Fibroblast of the aortic adventitia (primary cell): ENCODE measurements around the gene PHOX2A. TPM values are rescaled to one million over a fixed set of nuclear protein-coding genes. Genes with fewer than 3 reads are reported as not detected.

Source experiments
- DNase-seq: peaks from one replicate; pipeline ENCODE4 v3.0.0-alpha.2; 2010; ENCODE audit warnings: low read depth
- H3K4me3 ChIP-seq: 2 replicates; pipeline ENCODE4 v1.5.1; 2011; ENCODE audit warnings: low read depth, mild to moderate bottlenecking, control low read depth, low read length, moderate library complexity
- total RNA-seq: library from RNA; depleted of rRNA; stranded (reverse); fragments of >200 nt; gene quantifications from 2 replicates; pipeline ENCODE4 v1.2.3, GENCODE V29; 2012; ENCODE audit warnings: low replicate concordance
- TF ChIP-seq, protein P1 (sequence below): IDR thresholded peaks from 2 replicates; pipeline ENCODE4 v1.5.1; 2011; ENCODE audit warnings: mild to moderate bottlenecking, low read length, control low read depth, inconsistent platforms; ENCODE audit not compliant: insufficient read depth

Gene PHOX2A
- total RNA-seq, 1 donor, result not detected

DNA sequence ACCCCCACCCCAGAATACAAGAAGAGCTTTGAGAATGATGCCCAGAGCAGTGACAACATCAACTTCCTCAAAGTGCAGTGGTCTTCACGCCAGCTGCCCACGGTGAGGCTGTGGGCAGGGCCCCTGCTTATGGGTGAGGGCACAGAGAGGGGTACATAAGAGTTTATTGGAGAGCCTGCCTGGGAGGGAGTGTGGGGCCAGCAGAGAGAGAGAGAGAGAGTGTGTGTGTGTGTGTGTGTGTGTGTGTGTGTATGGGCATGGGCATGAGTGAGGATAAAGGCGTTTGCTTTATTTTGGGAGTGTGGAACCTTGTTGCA, 9.5 kb downstream of the PHOX2A start:
- TF ChIP-seq, protein P1, sequence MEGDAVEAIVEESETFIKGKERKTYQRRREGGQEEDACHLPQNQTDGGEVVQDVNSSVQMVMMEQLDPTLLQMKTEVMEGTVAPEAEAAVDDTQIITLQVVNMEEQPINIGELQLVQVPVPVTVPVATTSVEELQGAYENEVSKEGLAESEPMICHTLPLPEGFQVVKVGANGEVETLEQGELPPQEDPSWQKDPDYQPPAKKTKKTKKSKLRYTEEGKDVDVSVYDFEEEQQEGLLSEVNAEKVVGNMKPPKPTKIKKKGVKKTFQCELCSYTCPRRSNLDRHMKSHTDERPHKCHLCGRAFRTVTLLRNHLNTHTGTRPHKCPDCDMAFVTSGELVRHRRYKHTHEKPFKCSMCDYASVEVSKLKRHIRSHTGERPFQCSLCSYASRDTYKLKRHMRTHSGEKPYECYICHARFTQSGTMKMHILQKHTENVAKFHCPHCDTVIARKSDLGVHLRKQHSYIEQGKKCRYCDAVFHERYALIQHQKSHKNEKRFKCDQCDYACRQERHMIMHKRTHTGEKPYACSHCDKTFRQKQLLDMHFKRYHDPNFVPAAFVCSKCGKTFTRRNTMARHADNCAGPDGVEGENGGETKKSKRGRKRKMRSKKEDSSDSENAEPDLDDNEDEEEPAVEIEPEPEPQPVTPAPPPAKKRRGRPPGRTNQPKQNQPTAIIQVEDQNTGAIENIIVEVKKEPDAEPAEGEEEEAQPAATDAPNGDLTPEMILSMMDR, result no peak
- no peak overlapping the region for H3K4me3 ChIP-seq
- no peak for DNase-seq

DNA sequence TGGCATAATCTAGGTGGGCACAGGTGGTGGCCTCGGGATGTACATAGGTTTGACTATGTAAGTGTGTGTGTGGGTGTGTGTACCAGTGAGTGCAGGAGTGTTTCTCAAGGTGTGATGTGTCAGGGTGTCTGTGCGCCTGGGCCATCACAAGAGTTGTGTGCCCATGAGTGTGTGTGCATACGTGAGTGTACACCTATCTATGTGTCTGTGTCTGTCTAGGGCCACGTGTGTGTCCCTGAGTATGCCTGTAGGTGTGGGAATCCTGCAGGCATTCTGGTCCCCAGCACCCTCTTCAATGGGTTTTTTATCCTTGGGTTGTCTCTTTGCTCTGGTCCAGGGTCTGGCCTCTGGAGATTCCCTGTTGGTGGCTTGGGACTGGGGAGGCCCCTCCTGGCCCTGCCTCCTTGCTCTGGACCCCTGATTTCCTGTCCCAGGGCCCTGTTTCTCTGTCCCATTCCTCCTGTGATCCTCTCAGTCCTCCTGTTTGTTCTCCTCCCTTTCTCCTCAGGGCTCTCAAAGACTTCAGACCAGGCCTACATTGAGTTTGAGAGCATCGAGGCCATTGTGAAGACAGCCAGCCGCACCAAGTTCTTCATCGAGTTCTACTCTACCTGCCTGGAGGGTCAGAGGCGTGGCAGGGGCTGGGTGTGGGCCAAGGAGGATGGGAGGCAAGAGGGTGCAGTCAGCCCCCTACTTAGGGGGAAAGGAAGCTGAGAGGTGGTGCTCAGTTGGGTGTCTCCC, 10.0 kb downstream of the PHOX2A start:
- no peak overlapping the region for H3K4me3 ChIP-seq
- TF ChIP-seq, protein P1, result no peak
- DNase-seq, result no peak

DNA sequence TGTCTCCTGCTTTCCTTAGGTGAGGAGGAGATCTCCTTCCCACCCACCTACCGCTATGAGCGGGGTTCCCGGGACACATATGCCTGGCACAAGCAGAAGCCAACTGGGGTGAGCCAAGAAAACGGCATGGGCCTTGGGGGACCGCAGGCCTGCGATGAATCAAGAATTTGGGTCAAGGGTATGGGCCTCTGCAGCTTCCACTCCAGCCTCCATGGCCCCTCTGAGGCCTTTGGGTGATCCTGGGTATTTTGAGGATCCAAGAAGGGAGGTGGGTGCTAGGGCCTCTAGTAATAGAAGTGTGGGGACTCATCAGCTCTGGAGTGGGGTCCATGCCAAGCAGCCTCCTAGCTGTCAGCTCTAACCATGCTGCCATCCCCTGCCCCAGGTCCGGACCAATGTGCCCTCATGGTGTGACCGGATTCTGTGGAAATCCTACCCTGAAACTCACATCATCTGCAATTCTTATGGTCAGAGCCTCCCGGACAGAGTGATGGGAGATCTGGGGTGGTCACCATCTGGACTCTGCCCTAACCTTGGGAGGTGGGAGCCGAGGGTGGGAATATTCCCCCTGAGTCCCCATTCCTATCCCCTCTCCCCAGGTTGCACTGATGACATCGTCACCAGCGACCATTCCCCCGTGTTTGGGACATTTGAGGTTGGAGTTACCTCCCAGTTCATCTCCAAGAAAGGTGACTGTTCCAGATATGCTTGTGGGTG, 10.8 kb downstream of the PHOX2A start:
- no peak overlapping the region for H3K4me3 ChIP-seq
- no peak for DNase-seq

DNA sequence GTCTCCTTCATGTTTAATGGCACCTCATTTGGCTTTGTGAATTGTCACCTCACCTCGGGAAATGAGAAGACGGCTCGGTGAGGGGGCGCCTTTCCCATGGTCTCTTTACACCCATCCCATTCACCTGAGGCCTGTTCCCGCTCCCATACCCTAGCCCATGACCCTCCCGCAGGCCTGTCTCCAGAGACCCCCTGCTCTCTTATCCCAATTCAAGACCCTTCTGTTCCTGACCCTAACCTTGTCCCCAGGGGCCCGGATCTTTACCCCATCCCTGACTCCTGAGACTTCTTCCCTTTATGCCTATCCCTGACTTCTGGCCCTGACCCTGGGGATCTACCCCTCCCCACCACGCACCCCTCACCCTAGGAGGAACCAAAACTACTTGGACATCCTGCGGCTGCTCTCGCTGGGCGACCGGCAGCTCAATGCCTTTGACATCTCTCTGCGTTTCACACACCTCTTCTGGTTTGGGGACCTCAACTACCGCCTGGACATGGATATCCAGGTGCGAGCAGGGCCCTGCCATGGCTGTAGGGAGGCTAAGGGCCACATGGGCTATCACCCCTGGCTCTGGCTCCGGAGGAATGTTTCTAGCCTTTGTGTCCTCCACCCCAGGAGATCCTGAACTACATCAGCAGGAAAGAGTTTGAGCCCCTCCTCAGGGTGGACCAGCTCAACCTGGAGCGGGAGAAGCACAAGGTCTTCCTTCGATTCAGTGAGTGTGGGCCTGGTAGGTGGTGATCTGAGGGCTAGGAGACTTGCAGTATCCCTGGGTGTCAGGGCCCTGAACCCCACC, 11.5 kb downstream of the PHOX2A start:
- H3K4me3 ChIP-seq, result no peak overlapping the region
- TF ChIP-seq, protein P1, result no peak
- DNase-seq, result no peak

More for the DNA sequence above, 10.8 kb downstream of the PHOX2A start:
- TF ChIP-seq, protein P1, result no peak

DNA sequence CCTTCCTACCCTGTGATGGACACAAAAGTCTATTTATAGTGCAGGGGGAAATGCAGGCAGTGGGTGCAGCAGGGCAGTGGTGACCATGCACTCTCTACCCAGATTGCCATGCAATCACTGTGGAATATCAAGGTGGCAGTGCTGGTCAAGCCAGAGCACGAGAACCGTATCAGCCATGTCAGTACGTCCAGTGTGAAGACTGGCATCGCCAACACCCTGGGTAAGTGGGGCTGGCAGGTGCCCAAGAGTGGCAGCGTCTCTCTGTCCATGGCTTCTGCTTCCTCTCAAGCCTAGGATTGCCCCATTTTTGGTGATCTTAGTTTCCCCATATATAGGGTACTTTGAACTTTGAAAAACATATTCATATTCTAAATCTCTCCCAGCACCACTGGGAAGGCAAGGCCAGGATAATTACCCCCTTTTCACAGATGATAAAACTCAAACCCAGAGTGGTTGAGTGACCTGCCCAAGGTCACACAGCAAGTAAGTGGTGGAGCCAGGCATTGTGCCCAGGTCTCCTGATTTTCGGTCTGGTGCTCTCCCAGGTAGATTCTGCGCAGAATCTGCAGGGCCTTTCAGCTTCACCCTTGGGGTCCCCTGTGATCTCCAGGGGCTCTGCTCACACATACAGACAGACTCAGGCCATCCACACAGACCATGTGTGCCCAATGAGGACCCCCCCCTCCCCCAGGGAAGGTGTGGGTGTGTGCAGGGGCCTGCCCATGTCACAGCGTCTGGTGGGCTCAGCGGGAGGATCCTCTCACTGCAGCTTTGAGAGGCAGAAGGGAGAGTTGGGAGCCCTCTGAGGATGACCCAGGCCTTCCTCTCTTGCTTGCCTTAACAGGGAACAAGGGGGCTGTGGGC, 12.3 kb downstream of the PHOX2A start:
- no peak overlapping the region for H3K4me3 ChIP-seq
- TF ChIP-seq, protein P1, result no peak
- DNase-seq, result no peak

DNA sequence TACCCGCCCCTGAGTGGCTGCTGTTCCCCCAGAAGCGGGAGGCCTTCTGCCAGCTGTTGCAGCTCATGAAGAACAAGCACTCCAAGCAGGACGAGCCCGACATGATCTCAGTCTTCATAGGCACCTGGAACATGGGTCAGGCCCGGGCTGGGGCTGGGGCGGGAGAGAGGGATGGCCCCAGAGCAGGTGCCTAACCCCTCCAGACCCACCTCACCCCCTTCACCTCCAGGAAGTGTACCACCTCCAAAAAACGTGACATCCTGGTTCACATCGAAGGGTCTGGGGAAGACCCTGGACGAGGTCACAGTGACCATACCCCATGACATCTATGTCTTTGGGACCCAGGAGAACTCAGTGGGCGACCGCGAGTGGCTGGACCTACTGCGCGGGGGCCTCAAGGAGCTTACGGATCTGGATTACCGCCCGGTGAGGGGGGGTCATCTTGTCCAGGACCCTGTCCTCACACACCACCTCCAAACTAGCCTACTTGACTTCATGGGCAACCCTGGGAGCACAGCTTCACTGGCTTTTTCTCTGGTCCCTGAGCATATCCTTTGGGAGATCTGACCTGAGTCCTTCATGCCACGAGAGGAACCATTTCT, 13.1 kb downstream of the PHOX2A start:
- DNase-seq, result no peak
- H3K4me3 ChIP-seq, result no peak overlapping the region
- TF ChIP-seq, protein P1, result no peak
